Activated T-cell treated with anti-CD3 and anti-CD28 coated beads, Interleukin-2, amount 50 U/mL, for 24 hours (primary cell): Measurements from ENCODE around the gene HS3ST3A1.

ENCODE experiments used
- DNase-seq: peaks from one replicate; pipeline ENCODE4 v3.0.0-alpha.2; 2020
- H3K27ac Mint-ChIP-seq: 2 replicates; pipeline ENCODE4 v1.8.0; 2020; ENCODE audit warnings: mild to moderate bottlenecking, mixed read lengths
- H3K27me3 Mint-ChIP-seq: 2 replicates; pipeline ENCODE4 v1.8.0; 2020; ENCODE audit warnings: mixed read lengths
- H3K36me3 Mint-ChIP-seq: 2 replicates; pipeline ENCODE4 v1.8.0; 2020; ENCODE audit warnings: low read depth, mixed read lengths
- H3K4me1 Mint-ChIP-seq: 2 replicates; pipeline ENCODE4 v1.8.0; 2020; ENCODE audit warnings: low read depth, mixed read lengths
- H3K4me3 Mint-ChIP-seq: 2 replicates; pipeline ENCODE4 v1.8.0; 2020; ENCODE audit warnings: mild to moderate bottlenecking, moderate library complexity, mixed read lengths
- H3K9me3 Mint-ChIP-seq: 2 replicates; pipeline ENCODE4 v1.8.0; 2020; ENCODE audit warnings: mixed read lengths

Gene HS3ST3A1

DNA sequence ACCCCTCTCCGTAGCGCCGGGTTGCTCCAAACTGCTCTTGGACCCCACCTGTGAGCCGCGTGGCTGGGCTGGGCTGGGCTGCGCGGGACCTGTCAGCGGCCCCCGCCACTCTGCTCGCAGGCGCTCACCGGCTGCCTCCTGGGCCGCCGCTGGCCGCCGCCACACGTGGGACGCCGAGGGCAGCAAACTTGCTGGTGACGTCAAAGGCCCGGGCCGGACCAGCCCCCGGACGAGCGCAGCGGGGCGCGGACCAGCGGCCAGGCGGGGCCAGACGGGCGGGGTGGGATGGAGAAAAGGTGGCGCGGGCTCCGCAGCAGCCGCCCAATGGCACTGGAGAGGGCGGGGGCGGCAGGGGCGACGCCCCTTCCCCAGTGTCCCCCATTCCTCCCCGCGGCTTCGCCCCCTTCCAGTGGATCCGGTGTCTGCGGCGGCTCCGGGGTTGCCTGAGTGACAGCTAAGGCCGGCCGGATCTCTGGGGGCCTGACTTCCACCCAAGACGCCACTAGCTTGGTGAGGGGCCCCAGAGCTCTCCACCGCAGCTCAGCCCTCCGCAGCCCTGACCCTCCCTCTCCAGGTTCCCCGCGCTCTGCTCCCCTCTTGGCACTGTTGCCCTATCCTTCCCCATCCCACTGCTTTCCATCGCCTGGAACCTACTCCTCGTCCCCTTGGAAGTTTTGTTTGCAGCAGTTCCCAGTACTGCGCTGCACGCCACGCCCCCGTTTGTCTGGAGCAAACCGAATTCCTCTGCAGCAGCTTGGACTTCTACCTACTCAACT lies at the start of gene HS3ST3A1:
Gene HS3ST3A1 (minus strand): TSS at position 154 of the 776 bp plus-strand sequence. CDS start 800 bp downstream, outside the sequence.
- Mint-ChIP-seq H3K9me3 (no peaks in the 10 kb centered on the region), H3K36me3 (no peaks in the 10 kb centered on the region), H3K4me1 (peaks cover 8% of the 10 kb centered on the region), H3K4me3 (peak within 1 kb of the TSS; percentile 69), H3K27ac (no peak within 1 kb of the TSS), H3K27me3 (peaks cover 72% of the 10 kb centered on the region)
- DNase-seq: no peak

DNA sequence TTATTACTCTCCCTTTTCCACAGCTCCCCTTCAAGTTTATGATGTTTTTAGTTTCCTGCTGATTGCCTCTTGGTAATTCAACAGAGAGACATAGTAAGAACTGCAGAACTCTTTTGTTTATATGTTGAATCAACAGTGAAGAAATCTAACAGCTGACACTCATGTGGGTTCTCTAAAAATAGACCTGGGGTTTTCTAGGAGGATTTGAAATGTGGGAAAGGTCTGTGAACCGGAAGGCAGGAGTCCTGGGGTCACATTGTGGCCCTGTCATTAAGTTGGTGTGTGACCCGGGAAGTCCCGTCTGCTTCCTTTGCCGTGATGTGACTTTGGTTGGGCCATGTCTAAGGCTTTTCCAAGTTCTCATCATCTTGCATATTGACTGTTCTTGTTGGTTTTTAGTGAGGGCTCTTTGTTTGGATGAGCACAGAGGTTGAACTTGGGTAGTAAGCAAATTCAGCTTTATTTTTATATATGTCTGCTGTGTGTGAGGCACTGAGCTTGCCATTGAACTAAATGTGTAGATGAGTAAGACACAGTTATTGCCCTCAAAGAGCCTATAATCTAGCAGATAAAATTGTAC lies 48.5 kb upstream of the HS3ST3A1 start:
- H3K27me3 Mint-ChIP-seq: peaks cover 13% of the 10 kb centered on the region
- H3K4me3 Mint-ChIP-seq: no peak overlapping the region
- no peaks in the 10 kb centered on the region for H3K36me3 Mint-ChIP-seq
- no peak for DNase-seq
- H3K4me1 Mint-ChIP-seq: no peaks in the 10 kb centered on the region
- H3K9me3 Mint-ChIP-seq: no peaks in the 10 kb centered on the region
- H3K27ac Mint-ChIP-seq: no peak overlapping the region

DNA sequence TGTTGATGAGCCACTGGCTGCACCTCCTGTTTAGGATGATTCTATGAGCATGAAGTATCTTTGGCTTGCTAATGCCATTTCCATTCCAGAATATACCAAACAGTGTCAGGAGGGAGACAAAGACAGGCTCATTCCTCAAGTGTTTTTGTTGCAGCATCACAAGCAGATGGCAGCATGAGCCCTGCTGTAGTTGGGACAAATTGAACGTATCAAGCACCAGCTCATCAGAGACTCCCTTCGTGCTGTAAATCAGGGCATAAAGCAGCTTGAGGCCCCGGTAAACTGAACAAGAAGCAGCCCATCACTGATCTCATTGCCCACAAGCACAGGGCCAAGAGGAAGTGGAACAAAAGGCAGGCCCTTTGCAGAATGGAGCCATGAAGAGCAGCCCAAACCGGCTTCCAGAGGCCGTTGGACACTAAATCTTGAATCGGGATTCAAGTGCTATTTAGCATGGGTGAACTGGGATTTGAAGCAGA lies 45.9 kb upstream of the HS3ST3A1 start:
- peaks cover 14% of the 10 kb centered on the region for H3K27me3 Mint-ChIP-seq
- no peak overlapping the region for H3K4me3 Mint-ChIP-seq
- no peaks in the 10 kb centered on the region for H3K9me3 Mint-ChIP-seq
- no peak overlapping the region for H3K27ac Mint-ChIP-seq
- DNase-seq: no peak
- H3K36me3 Mint-ChIP-seq: no peaks in the 10 kb centered on the region
- no peaks in the 10 kb centered on the region for H3K4me1 Mint-ChIP-seq

DNA sequence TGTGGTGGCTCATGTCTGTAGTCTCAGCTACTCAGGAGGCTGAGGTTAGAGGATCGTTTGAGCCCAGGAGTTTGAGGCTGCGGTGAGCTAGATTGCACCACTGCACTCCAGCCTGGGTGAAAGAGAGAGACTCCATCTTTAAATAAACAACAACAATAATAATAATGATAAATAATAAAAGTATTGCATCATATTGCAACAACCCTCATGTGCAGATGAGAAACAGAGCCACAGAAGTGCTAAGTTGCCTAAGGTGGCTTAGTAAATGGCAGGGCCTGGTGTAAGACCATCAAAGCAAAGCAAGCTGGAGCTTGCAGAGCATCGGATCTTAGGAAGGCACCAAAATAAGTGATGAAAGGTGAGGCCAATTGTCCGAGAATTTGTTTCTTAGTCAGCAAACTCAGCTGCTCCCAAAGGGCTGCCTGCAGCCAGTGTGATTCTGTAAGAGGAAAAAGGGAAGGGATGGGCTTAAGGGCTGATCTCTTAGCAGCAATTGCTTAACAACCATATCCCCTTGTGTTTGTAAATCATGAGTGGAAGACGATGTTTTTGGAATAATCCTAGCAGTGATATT lies 45.3 kb upstream of the HS3ST3A1 start:
- H3K27me3 Mint-ChIP-seq: peaks cover 14% of the 10 kb centered on the region
- H3K27ac Mint-ChIP-seq: no peak overlapping the region
- no peak for DNase-seq
- no peak overlapping the region for H3K4me3 Mint-ChIP-seq
- H3K4me1 Mint-ChIP-seq: no peaks in the 10 kb centered on the region
- no peaks in the 10 kb centered on the region for H3K36me3 Mint-ChIP-seq
- H3K9me3 Mint-ChIP-seq: no peaks in the 10 kb centered on the region

DNA sequence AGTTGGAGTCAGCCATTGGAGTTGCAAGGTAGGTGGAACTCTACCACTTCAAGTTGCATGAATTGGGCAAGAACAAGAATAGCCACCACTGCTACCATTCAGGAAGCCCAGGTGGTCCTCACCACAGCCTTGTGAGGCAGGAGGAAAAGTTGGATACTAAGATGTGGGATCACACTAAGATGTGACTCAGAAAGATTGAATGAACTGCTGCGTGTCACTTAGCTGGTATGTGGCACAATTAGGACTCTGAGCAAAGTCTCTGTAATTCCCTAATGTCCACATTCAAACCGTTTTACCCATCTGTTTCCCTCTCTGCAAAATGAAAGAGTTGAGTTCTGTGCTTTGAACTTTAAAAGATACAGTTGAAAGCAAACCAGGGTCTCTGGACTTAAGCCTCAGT lies 44.7 kb upstream of the HS3ST3A1 start:
- no peaks in the 10 kb centered on the region for H3K4me1 Mint-ChIP-seq
- no peak for DNase-seq
- H3K27ac Mint-ChIP-seq: no peak overlapping the region
- H3K4me3 Mint-ChIP-seq: no peak overlapping the region
- H3K27me3 Mint-ChIP-seq: peaks cover 14% of the 10 kb centered on the region
- H3K36me3 Mint-ChIP-seq: no peaks in the 10 kb centered on the region
- H3K9me3 Mint-ChIP-seq: no peaks in the 10 kb centered on the region

DNA sequence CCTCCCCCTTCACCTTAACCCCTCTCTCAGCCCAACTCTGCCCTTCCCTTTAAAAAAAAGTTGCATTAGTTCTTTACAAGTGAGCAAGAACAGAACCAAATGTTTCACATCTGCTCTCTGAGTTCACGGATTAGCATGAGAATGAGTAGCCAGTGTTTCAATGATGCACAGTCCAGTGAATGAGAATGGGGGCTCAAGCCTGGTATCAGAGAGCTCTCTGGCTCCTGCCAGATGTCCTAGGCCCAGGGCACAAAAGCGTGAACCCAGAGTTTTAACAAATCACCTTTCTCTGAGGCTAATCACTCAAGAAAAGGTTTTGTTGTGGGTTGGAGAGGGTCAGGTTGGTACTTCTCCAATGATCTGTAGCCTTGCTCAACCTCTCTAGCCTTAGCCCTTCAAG lies 41.5 kb upstream of the HS3ST3A1 start:
- Mint-ChIP-seq H3K27ac (no peak overlapping the region), H3K9me3 (no peaks in the 10 kb centered on the region), H3K27me3 (peaks cover 7% of the 10 kb centered on the region), H3K4me3 (no peak overlapping the region), H3K36me3 (no peaks in the 10 kb centered on the region), H3K4me1 (peaks cover 4% of the 10 kb centered on the region)
- DNase-seq: no peak

DNA sequence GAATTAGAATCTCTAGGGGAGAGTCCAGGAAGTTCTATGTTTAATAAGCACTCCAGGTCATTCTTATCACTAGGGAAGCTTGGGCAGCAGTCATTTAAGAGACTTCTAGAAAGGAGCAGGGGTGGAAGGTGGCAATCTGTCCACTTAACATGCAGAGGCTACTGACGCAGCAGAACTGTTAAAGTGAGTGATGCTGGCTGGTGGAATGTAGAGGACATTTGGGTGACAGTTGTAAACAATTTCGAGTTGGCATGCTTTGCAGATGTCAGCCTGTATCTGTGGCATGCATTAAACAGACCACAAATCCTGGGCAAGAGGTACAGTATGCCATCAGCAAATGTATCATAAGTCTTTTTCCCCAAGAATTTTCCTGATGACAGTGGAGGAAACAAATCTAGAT lies 40.5 kb upstream of the HS3ST3A1 start:
- H3K27ac Mint-ChIP-seq: no peak overlapping the region
- H3K4me3 Mint-ChIP-seq: no peak overlapping the region
- peaks cover 4% of the 10 kb centered on the region for H3K4me1 Mint-ChIP-seq
- H3K9me3 Mint-ChIP-seq: no peaks in the 10 kb centered on the region
- H3K27me3 Mint-ChIP-seq: peaks cover 7% of the 10 kb centered on the region
- no peak for DNase-seq
- no peaks in the 10 kb centered on the region for H3K36me3 Mint-ChIP-seq

DNA sequence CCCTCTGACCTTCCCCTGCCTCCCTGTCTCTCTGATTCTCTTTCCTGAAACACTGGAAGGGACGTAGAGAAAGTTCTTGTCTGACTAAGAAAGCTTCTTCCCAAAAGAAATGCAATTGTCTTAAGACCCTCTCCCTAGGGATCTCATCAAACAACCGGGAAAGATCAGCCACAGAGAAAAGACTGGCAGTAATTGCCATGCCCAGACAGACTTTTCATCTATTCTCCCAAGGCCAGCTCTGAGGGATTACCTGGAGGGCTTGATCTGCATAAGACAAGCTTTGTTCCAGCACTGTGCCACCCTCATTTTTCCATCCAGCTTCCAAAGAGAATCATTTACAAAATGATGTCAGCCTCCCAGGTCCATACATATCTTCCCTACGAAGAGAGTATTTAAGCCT lies 38.8 kb upstream of the HS3ST3A1 start:
- no peak for DNase-seq
- peaks cover 7% of the 10 kb centered on the region for H3K27me3 Mint-ChIP-seq
- H3K9me3 Mint-ChIP-seq: no peaks in the 10 kb centered on the region
- H3K36me3 Mint-ChIP-seq: no peaks in the 10 kb centered on the region
- H3K27ac Mint-ChIP-seq: no peak overlapping the region
- no peak overlapping the region for H3K4me3 Mint-ChIP-seq
- H3K4me1 Mint-ChIP-seq: peaks cover 4% of the 10 kb centered on the region

DNA sequence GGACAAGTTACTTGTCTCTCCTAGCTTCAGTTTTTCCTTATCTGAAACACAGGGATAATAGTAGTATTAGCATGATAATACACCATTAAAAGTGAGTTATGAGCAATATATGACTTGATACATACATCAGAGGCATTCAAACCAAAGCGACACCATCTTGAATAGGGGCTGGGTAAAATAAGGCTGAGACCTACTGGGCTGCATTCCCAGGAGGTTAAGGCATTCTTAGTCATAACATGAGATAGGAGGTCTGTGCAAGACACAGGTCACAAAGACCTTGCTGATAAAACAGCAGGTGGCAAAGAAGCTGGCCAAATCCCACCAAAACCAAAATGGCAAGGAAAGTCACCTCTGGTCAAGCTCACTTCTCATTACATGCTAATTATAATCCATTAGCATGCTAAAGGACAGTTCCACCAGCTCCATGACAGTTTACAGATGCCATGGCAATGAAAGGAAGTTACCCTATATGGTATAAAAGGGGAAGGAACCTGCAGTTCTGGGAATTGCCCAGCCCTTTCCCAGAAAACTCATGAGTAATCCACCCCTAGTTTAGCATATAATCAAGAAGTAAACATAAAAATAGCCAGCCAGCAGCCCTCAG lies 37.2 kb upstream of the HS3ST3A1 start:
- Mint-ChIP-seq H3K27ac (no peak overlapping the region), H3K9me3 (no peaks in the 10 kb centered on the region), H3K4me1 (peaks cover 4% of the 10 kb centered on the region), H3K4me3 (no peak overlapping the region), H3K36me3 (no peaks in the 10 kb centered on the region), H3K27me3 (peaks cover 11% of the 10 kb centered on the region)
- no peak for DNase-seq

DNA sequence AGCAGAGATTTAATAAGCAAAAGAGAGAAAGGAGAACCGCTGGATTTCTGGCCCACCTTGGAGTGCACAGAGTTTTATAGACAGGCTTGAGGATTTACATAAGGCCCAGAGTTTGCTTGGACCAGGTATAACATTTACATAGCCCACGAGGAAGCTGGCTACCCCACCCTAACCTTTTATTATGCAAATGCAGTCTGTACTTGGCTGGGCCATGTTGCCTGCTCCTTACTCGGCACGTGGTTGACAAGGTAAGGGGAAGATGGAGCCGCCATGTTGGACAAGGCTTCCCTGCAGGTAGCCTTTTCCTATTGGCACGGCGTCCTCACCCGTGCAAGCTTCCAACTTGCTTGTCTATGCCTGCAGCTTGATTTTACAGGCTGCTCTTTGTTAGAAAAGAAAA lies 35.2 kb upstream of the HS3ST3A1 start:
- H3K4me3 Mint-ChIP-seq: no peak overlapping the region
- no peak overlapping the region for H3K27ac Mint-ChIP-seq
- H3K4me1 Mint-ChIP-seq: peaks cover 4% of the 10 kb centered on the region
- H3K36me3 Mint-ChIP-seq: no peaks in the 10 kb centered on the region
- DNase-seq: no peak
- peaks cover 8% of the 10 kb centered on the region for H3K27me3 Mint-ChIP-seq
- H3K9me3 Mint-ChIP-seq: no peaks in the 10 kb centered on the region

DNA sequence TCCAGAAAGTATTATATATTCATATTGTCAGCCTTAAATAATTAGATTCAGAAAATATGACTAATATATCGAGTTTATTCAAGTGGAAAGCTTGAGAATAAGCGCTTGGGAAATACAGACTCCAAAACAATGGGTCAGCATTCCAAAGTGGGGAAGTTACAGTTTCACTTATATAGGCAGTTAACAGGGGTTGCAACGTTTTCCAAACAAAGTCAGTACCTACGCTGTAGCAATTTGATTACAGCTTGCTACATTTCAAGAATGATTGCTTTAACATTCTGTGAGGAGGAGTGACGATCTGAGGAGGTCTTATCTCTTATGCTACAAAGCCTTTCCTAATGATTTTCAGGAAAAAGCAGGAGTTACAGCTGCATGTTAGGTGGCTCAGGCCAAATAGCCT lies 34.2 kb upstream of the HS3ST3A1 start:
- no peaks in the 10 kb centered on the region for H3K36me3 Mint-ChIP-seq
- H3K4me1 Mint-ChIP-seq: peaks cover 4% of the 10 kb centered on the region
- DNase-seq: no peak
- no peaks in the 10 kb centered on the region for H3K9me3 Mint-ChIP-seq
- peaks cover 11% of the 10 kb centered on the region for H3K27me3 Mint-ChIP-seq
- no peak overlapping the region for H3K27ac Mint-ChIP-seq
- H3K4me3 Mint-ChIP-seq: no peak overlapping the region

DNA sequence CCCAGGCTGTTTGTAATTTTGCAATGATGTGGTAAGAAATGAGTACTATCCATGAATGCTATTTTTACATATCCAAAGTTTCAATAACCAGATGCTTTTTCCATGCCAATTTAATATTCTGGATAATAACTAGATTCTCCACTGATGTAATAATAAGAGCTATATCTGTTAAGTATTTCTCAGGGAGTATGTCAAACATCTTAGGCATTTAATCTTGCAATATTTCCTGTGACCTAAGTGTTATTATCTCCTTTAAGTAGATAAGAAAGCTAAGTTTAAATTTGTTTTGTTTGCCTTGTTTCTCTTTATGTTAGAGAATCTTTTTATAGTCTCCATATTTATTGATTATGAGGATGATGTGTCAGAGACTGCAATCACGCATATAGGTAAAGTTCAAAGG lies 32.3 kb upstream of the HS3ST3A1 start:
- no peak for DNase-seq
- H3K4me1 Mint-ChIP-seq: peaks cover 3% of the 10 kb centered on the region
- no peak overlapping the region for H3K4me3 Mint-ChIP-seq
- peaks cover 16% of the 10 kb centered on the region for H3K27me3 Mint-ChIP-seq
- no peaks in the 10 kb centered on the region for H3K9me3 Mint-ChIP-seq
- H3K27ac Mint-ChIP-seq: no peak overlapping the region
- H3K36me3 Mint-ChIP-seq: no peaks in the 10 kb centered on the region

DNA sequence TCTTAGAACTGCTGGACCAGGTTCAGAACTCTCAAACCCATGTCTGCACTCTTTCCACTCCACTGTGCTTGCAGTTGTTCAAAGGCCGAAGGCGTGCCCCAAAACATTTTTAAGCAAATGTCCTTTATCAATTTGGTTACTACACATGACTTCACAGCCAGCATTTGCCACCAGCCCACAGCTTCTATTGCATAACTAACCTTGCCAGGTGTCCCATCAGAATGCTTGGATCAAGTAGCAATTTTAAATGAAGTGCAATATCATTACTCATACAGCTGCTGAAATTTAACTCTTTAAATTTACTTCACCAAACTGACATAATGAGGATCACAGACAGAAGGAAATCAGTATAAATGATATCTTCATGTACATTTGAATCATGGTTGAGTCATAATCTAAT lies 29.8 kb upstream of the HS3ST3A1 start:
- no peaks in the 10 kb centered on the region for H3K9me3 Mint-ChIP-seq
- H3K36me3 Mint-ChIP-seq: no peaks in the 10 kb centered on the region
- no peak overlapping the region for H3K27ac Mint-ChIP-seq
- H3K4me1 Mint-ChIP-seq: no peaks in the 10 kb centered on the region
- DNase-seq: no peak
- peaks cover 24% of the 10 kb centered on the region for H3K27me3 Mint-ChIP-seq
- H3K4me3 Mint-ChIP-seq: no peak overlapping the region

DNA sequence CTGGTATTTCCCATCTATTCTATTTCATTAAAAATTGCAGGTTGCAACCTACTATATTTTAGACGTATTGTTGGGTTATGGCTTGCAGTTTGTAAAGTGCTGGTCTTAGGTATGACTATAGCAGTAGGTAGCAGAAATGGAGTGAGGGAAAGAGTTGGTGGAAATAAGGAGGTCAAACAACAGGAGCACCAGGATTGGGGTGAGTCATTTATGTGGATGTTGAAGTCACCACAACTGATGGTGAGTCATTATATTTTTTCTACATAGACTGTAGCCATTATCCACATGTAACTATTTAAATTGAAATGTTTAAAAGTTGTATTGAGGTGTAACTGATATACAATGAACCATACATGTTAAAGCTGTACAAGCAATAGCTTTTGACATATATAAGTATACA lies 25.0 kb upstream of the HS3ST3A1 start:
- H3K9me3 Mint-ChIP-seq: no peaks in the 10 kb centered on the region
- no peak overlapping the region for H3K27ac Mint-ChIP-seq
- H3K4me1 Mint-ChIP-seq: no peaks in the 10 kb centered on the region
- H3K36me3 Mint-ChIP-seq: no peaks in the 10 kb centered on the region
- no peak for DNase-seq
- no peak overlapping the region for H3K4me3 Mint-ChIP-seq
- peaks cover 40% of the 10 kb centered on the region for H3K27me3 Mint-ChIP-seq

DNA sequence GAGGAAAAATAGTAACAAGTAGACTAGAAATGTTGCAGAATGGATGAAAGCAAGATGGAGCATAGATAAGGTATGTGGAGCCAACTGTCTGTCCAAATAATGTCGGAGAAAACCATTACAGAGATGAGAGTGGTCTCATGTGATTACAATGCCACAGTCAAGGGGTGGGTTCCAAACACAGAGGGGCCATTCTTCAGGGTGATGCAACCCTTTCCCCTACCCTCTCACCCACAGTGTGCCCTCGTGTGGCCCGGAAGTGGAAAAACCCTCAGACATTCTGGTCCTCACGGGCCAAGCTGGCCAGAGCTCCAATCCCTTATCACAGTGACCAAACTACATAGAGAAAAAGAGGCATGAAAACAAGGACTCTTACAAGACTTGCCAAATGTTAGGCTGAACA lies 17.7 kb upstream of the HS3ST3A1 start:
- no peaks in the 10 kb centered on the region for H3K4me1 Mint-ChIP-seq
- H3K36me3 Mint-ChIP-seq: no peaks in the 10 kb centered on the region
- peaks cover 2% of the 10 kb centered on the region for H3K9me3 Mint-ChIP-seq
- H3K27ac Mint-ChIP-seq: no peak overlapping the region
- peaks cover 33% of the 10 kb centered on the region for H3K27me3 Mint-ChIP-seq
- DNase-seq: no peak
- H3K4me3 Mint-ChIP-seq: no peak overlapping the region
